HG02981 (cell line): ENCODE data around the gene MRPL20.
"Not testable (repeated sequence)": the region's sequence is repeated elsewhere in the genome, so short reads cannot be mapped to it uniquely, and the experiment has no call there.

Experiments
- ATAC-seq: cut with Tn5 transposase; IDR thresholded peaks from one replicate; pipeline ENCODE4 v1.9.1; 2021; ENCODE audit warnings: mild to moderate bottlenecking, moderate library complexity; ENCODE audit not compliant: unreplicated experiment

Gene MRPL20

GRCh38 chr1:1411626-1412025 is 4.5 kb upstream of the MRPL20 start:
- no peak for ATAC-seq

- ATAC-seq = not testable (repeated sequence)
Observed at GRCh38 chr1:1410238-1410637, 3.1 kb upstream of the MRPL20 start.

- ATAC-seq = no peak
Observed at GRCh38 chr1:1407636-1408318, 684 bp upstream of the MRPL20 start.

GRCh38 chr1:1406101-1406820 is 832 bp downstream of the MRPL20 start:
- no peak for ATAC-seq

GRCh38 chr1:1403653-1404052 is 3.4 kb downstream of the MRPL20 start:
- ATAC-seq = no peak

- not testable (repeated sequence) for ATAC-seq
Observed at GRCh38 chr1:1402901-1403392, 4.1 kb downstream of the MRPL20 start.

GRCh38 chr1:1402072-1402900 is 4.8 kb downstream of the MRPL20 start:
- no peak for ATAC-seq

GRCh38 chr1:1401457-1402010 is 5.6 kb downstream of the MRPL20 start:
- no peak for ATAC-seq

- no peak for ATAC-seq
Observed at GRCh38 chr1:1400576-1401456, 6.3 kb downstream of the MRPL20 start.

- peak; percentile 4 for ATAC-seq
Observed at GRCh38 chr1:1399872-1400575, 7.1 kb downstream of the MRPL20 start.

GRCh38 chr1:1399187-1399871 is 7.8 kb downstream of the MRPL20 start, which contains the start of gene CCNL2:
CCNL2 (minus strand) TSS chr1:1399335; CDS start chr1:1399306, 29 bp downstream.
- peak; percentile 94 for ATAC-seq

- no peak for ATAC-seq
Observed at GRCh38 chr1:1398677-1399186, 8.4 kb downstream of the MRPL20 start.

- ATAC-seq = no peak
Observed at GRCh38 chr1:1397839-1398523, 9.1 kb downstream of the MRPL20 start.

- ATAC-seq = no peak
Observed at GRCh38 chr1:1395166-1395565, 11.9 kb downstream of the MRPL20 start.

- no peak for ATAC-seq
Observed at GRCh38 chr1:1394116-1394515, 13.0 kb downstream of the MRPL20 start.

GRCh38 chr1:1393428-1393827 is 13.7 kb downstream of the MRPL20 start:
- no peak for ATAC-seq

- no peak for ATAC-seq
Observed at GRCh38 chr1:1393014-1393413, 14.1 kb downstream of the MRPL20 start.

GRCh38 chr1:1391225-1391624 is 15.9 kb downstream of the MRPL20 start:
- no peak for ATAC-seq
